Stimulated activated CD4-positive, alpha-beta T cell treated with anti-CD3 and anti-CD28 coated beads, Interleukin-1b, Interleukin-23, amount 100 ng/mL, for 48 hours (primary cell): ENCODE results near the gene TMEM120B.
A peak's percentile ranks its signal among the peaks of the same experiment; 100 is the strongest.
"Not testable (repeated sequence)": the region's sequence is repeated elsewhere in the genome, so short reads cannot be mapped to it uniquely, and the experiment has no call there.

Experiments used
- DNase-seq: peaks from one replicate; pipeline ENCODE4 v3.0.0-alpha.2; 2020

TMEM120B gene

GRCh38 chr12:121748571-121749265 is 36.2 kb downstream of the TMEM120B start:
- peak; percentile 39 for DNase-seq

- no peak for DNase-seq
These were observed 36.7 kb downstream of the TMEM120B start for GRCh38 chr12:121749267-121749666.

DNA sequence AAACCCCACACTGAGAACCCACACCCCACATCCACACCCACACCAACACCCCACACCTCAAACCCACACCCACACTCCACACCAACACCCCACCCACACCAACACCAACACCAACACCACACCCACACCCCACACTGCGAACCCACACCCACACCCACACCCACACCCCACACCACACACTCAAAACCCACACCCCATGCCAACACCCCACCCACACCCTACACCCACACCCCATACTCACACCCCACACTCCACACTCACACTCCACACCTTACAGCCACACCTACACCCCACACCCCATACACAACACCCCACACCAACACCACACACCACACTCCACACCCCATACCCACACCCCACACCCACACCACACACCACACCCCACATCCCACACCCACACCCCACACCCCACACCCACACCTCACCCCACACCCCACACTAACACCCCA is 38.0 kb downstream of the TMEM120B start:
- DNase-seq = no peak

GRCh38 chr12:121751034-121751433 is 38.5 kb downstream of the TMEM120B start:
- DNase-seq = no peak

DNA sequence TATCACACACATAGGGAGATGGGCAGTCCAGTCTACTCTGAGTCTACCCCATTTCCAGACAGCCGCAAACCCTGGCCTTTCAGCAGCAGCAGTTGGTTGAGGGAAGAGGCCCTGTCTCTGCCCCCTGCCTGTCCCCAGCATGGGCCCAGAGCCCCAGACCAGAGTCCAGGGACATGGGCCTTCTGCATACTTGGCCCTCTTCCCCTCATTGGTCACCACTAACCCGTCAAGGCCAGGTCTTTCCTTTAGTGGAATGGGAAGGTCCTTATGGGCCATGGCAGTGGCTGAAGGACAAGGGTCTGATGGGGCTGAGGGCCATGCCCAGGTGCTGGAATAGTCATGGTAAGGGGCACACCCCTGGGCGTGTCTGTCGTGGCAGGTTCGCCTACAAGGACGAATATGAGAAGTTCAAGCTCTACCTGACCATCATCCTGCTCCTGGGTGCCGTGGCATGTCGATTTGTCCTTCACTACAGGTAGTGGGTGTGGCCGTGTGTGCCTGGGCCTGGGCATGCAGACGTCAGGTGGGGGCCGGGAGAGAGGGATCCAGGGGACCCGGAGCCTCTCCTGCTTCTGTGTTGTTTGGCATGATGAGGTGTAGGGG is 39.3 kb downstream of the TMEM120B start:
- DNase-seq = no peak

DNA sequence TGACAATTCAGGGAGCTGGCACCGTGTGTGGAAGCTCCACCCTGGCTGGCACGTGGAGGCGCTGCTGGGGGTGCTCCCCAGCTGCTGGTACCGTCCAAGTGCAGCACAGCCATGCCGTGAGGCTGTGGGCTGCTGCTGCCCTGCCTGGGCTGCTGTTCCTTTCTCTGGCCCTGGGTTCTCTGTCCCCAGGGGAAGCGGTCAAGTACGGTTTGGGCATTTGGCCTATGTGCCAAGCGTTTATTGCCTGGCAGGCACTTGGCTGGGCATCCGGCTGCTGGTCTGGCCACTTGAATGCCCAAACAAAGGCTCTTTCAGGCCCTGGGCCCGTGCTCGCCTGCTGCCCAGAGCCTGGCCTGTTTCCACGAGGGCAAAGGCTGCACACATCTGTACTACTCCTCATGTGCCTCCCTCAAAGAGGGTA is 41.3 kb downstream of the TMEM120B start:
- DNase-seq = no peak

DNA sequence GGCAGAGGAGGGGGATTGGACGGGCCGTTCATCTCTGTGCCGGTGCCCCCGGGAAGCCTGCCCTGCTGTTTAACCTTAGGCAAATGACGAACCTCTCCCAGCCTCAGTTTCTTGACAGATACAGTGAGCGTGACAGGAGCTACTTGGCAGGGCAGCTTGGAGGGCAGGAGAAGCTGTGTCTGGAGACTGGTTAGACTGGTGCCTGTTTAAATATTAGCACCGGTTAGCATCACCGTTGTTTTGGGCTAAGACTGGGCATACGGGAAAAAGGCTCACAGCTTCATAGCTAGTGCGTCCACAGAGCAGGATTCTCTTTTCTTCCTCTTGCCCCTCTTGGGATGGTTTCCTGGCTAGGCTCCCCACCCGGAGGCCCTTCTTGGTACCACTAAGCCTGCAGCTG is 42.3 kb downstream of the TMEM120B start:
- no peak for DNase-seq

GRCh38 chr12:121755591-121755990 is 43.0 kb downstream of the TMEM120B start:
- no peak for DNase-seq

GRCh38 chr12:121758536-121758935 is 46.0 kb downstream of the TMEM120B start:
- not testable (repeated sequence) for DNase-seq

- DNase-seq = no peak
These were observed 49.7 kb downstream of the TMEM120B start for GRCh38 chr12:121762269-121762668.

GRCh38 chr12:121764808-121765207 is 52.3 kb downstream of the TMEM120B start:
- no peak for DNase-seq

DNA sequence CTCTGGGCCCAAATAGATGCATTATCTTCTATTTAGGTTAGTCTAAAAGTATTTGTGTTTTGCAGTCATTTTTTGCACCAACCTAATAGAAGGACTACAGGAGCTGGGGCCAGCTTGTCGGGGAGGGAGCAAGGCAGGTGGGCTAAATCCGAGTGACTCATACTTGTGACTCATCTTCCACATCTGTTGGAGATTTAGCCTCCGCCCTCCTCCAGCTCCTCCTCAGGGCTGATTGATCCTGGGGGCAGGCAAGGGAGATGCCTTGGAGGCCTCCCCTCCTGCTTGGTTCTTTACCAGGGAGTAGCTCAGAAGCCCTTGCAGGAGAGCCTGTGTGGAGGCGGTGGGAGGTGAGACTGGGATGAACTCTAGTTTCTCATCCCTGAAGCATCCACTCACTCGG is 53.0 kb downstream of the TMEM120B start:
- no peak for DNase-seq

DNA sequence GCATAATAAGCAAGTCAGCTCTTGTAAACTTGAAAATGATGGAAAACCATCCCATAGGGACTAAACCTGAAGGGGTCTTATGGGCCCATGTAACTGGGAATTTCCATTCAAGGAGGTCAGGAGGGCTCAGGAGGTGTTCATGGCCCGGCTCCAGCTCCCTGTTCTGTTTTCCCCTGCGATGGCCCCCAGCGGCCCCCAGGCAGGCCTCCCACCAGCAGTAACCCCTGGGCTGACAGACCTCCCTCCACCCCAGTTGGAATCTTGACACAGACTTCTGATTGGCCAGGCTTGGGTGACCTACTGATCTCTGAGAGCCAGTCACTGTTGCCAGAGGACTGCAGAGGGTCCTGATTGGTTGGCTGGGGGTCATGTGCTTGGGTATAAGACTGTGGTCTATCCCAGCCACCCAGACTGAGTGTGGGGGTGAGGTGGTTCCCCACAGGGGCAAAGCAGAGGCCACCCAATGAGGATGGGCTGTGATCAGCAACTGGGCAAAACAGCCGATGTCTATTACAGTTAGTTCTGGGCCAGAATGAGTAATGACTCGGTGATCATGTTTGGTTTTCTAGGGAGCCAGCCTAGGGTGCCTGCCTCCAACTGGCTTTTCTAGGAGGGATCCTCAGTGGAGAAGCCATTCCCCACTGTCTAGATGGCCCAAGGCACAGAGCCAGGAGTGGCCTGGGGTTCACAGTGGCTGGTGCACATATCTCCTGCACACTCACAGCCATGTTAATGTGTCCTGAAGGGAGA is 53.9 kb downstream of the TMEM120B start:
- no peak for DNase-seq

GRCh38 chr12:121767525-121768016 is 55.0 kb downstream of the TMEM120B start:
- DNase-seq = no peak

DNA sequence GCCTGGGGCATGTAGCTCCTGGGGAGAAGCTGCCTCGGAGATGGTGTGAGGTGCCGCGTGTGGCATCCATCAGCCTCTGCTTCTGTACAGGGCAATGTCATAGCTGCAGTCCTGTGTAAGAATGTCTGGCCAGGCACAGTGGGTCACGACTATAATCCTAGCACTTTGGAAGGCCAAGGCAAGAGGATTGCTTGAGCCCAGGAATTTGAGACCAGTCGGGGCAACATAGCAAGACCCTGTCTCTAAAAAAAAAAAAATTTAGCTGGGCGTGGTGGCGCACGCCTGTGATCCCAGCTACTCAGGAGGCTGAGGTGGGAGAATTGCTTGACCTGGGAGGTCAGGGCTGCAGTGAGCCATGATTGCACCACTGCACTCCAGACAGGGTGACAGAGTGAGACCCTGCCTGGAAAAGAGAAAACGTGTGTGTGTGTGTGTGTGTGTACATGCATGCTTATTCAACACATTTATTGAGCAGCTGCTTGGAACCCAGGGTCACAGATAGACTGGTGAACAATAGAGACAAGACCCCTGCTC is 56.8 kb downstream of the TMEM120B start:
- DNase-seq = no peak

DNA sequence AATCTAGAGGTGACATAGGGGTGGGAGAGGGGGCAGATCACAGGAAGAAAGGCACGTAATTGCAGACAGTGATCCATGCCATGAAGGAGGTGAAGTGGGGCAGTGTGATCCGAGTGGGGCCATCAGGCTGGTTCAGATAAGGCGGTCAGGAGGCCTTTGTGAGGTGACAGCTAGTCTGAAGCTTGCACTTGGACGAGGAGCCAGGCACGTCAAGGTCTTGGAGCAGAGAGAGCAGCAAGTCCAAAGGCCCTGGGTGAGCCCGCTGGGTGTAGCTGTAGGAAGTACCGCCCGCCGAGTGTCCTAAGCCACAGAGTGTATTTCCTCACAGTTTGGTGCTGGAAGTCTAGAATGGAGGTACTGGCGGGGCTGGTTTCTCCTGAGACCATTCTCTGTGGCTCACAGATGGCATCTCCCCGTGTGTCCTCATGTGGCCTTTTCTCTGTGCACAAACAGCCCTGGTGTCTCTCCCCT is 57.3 kb downstream of the TMEM120B start:
- DNase-seq = no peak

- DNase-seq = no peak
These were observed 57.8 kb downstream of the TMEM120B start for GRCh38 chr12:121770388-121770787.

GRCh38 chr12:121770813-121771625 is 58.5 kb downstream of the TMEM120B start:
- no peak for DNase-seq

DNA sequence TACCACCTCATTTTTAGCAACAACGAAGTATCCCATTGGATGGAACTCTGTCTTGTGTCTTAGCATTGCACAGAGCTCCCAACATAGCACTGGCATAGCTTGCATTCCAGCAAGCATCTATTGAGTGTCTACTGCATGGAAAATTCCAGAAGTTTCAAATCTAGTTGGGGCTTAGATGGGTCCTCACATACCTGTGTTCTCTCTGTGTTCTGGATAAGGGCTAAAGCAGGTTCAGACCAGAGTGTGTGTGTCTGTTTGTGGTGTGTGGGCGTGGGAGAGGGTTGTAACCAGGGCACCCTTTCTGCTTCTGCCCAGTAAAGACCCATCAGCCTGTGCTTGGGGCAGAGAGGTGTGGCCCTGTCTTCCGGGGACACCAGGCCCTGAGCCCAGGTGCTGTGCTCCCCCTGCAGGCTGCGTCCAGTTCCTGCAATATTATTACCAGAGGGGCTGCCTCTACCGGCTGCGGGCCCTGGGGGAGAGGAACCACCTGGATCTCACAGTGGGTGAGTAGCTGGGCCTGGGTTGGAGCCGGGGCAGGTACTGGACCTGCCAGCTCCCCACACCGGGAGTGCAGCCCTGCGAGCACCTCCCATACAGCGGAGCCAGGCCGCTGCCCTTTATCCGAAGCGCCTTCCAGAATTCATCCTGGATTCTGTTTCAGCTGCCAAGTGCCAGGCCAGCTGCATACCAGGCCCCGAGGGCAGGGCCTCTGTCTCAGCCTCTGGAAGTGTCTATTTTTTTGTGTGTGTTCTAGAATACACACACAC is 60.6 kb downstream of the TMEM120B start:
- DNase-seq = peak; percentile 81

GRCh38 chr12:121774968-121775474 is 62.5 kb downstream of the TMEM120B start:
- no peak for DNase-seq

GRCh38 chr12:121775501-121775900 is 62.9 kb downstream of the TMEM120B start:
- no peak for DNase-seq
